IMR-90 (cell line): Measurements from ENCODE around the gene ZNF783. TPM values are rescaled to one million over a fixed set of nuclear protein-coding genes. Genes with fewer than 3 reads are reported as not detected.

ENCODE experiments used
- ATAC-seq: fragments of 200-7000 bp; cut with Tn5 transposase; 2 replicates; pipeline ENCODE4 v1.9.1; 2020; ENCODE audit warnings: low read depth, mild to moderate bottlenecking, moderate library complexity
- BruUV-seq: library from RNA; stranded (reverse); fragments of 400-500 nt; replicated peaks from 2 replicates; lab custom pipeline; 2021; lab: Mats Ljungman, UMichigan
- CTCF ChIA-PET: fragments of 300-600 bp; formaldehyde crosslinking; extraction: SDS; loops from one replicate; lab custom pipeline; 2021; ENCODE audit warnings: antibody characterized with exemption; lab: Yijun Ruan, JAX
- POLR2A ChIA-PET: fragments of 300-600 bp; sonication (Branson Sonifier 250); formaldehyde crosslinking; loops from one replicate; lab custom pipeline; 2022; ENCODE audit warnings: antibody characterized with exemption; ENCODE audit not compliant: unreplicated experiment; lab: Charles Lee
- DNase-seq: peaks from one replicate; pipeline ENCODE4 v3.0.0; 2013
- H2AFZ ChIP-seq: replicated peaks from 2 replicates; pipeline ENCODE3; 2013; ENCODE audit warnings: low read length, mild to moderate bottlenecking; ENCODE audit not compliant: poor library complexity
- H2AK5ac ChIP-seq: 2 replicates; pipeline ENCODE4 v1.6.1; 2013; ENCODE audit warnings: low read depth, low read length, inconsistent platforms
- H2AK9ac ChIP-seq: replicated peaks from 2 replicates; pipeline ENCODE3; 2013; ENCODE audit warnings: mild to moderate bottlenecking, low read depth, low read length, moderate library complexity; ENCODE audit not compliant: poor library complexity
- H2BK120ac ChIP-seq: 2 replicates; pipeline ENCODE4 v1.6.1; 2013; ENCODE audit warnings: low read depth, low read length, inconsistent platforms
- H2BK15ac ChIP-seq: 3 replicates; pipeline ENCODE4 v1.6.1; 2013; ENCODE audit warnings: low read depth, low read length, inconsistent platforms
- H2BK20ac ChIP-seq: 2 replicates; pipeline ENCODE4 v1.6.1; 2013; ENCODE audit warnings: low read depth, mild to moderate bottlenecking, inconsistent platforms, low read length, moderate library complexity
- H2BK5ac ChIP-seq: 2 replicates; pipeline ENCODE4 v1.6.1; 2013; ENCODE audit warnings: mild to moderate bottlenecking, low read depth, low read length, inconsistent platforms; ENCODE audit not compliant: poor library complexity, severe bottlenecking
- H3K14ac ChIP-seq: replicated peaks from 2 replicates; pipeline ENCODE4 v1.6.1; 2013; ENCODE audit warnings: low read depth, low read length, inconsistent platforms
- H3K18ac ChIP-seq: 2 replicates; pipeline ENCODE4 v1.6.1; 2013; ENCODE audit warnings: low read depth, low read length, control low read depth
- H3K23ac ChIP-seq: 2 replicates; pipeline ENCODE4 v1.6.1; 2013; ENCODE audit warnings: low read depth, low read length, inconsistent platforms
- H3K27ac ChIP-seq: 2 replicates; pipeline ENCODE4 v1.5.1; 2013; ENCODE audit warnings: mild to moderate bottlenecking, control low read depth, low read length; ENCODE audit not compliant: insufficient read depth
- H3K27me3 ChIP-seq: 2 replicates; pipeline ENCODE4 v1.6.1; 2013; ENCODE audit warnings: low read length; ENCODE audit not compliant: control insufficient read depth, insufficient read depth
- H3K36me3 ChIP-seq: 2 replicates; pipeline ENCODE4 v1.6.1; 2013; ENCODE audit warnings: low read length, mixed read lengths; ENCODE audit not compliant: control insufficient read depth, insufficient read depth
- H3K4ac ChIP-seq: 2 replicates; pipeline ENCODE4 v1.6.1; 2013; ENCODE audit warnings: low read depth, low read length, inconsistent platforms
- H3K4me1 ChIP-seq: 2 replicates; pipeline ENCODE4 v1.6.1; 2013; ENCODE audit warnings: low read length, mixed read lengths; ENCODE audit not compliant: control insufficient read depth, insufficient read depth
- H3K4me2 ChIP-seq: 2 replicates; pipeline ENCODE4 v1.6.1; 2013; ENCODE audit warnings: low read depth, mild to moderate bottlenecking, control low read depth, low read length, moderate library complexity
- H3K4me3 ChIP-seq: 2 replicates; pipeline ENCODE4 v1.5.1; 2013; ENCODE audit warnings: low read depth, mild to moderate bottlenecking, control low read depth, low read length, moderate library complexity; ENCODE audit not compliant: insufficient read depth
- H3K56ac ChIP-seq: 2 replicates; pipeline ENCODE4 v1.6.1; 2013; ENCODE audit warnings: low read length, inconsistent platforms; ENCODE audit not compliant: insufficient read depth; ENCODE audit errors: extremely low read depth
- H3K79me1 ChIP-seq, 2 experiments: 2 replicates each; pipeline ENCODE4 v1.6.1; 2013; ENCODE audit warnings: low read length in 2 of 2, inconsistent platforms in 1 of 2, low read depth in 1 of 2
- H3K9ac ChIP-seq: 2 replicates; pipeline ENCODE4 v1.6.1; 2013; ENCODE audit warnings: low read depth, low read length, control low read depth
- H3K9me1 ChIP-seq: 2 replicates; pipeline ENCODE4 v1.6.1; 2013; ENCODE audit warnings: low read length, inconsistent platforms; ENCODE audit not compliant: insufficient read depth
- H3K9me3 ChIP-seq: 2 replicates; pipeline ENCODE4 v1.6.1; 2013; ENCODE audit warnings: low read length; ENCODE audit not compliant: control insufficient read depth, insufficient read depth
- H4K20me1 ChIP-seq: 2 replicates; pipeline ENCODE4 v1.6.1; 2013; ENCODE audit warnings: low read length, inconsistent platforms; ENCODE audit not compliant: insufficient read depth
- H4K5ac ChIP-seq: 2 replicates; pipeline ENCODE4 v1.6.1; 2013; ENCODE audit warnings: mild to moderate bottlenecking, low read depth, low read length, control low read depth
- H4K8ac ChIP-seq, 2 experiments: 2 replicates each; pipeline ENCODE4 v1.6.1; 2013; ENCODE audit warnings: low read depth in 2 of 2, low read length in 2 of 2, control low read depth in 1 of 2, inconsistent platforms in 1 of 2
- H4K91ac ChIP-seq: 2 replicates; pipeline ENCODE4 v1.6.1; 2013; ENCODE audit warnings: low read depth, low read length, inconsistent platforms; ENCODE audit not compliant: insufficient read depth
- BHLHE40 ChIP-seq: fragments of 150-350 bp; IDR thresholded peaks from 2 replicates; pipeline ENCODE4 v1.6.1; 2016; ENCODE audit warnings: mild to moderate bottlenecking, low read depth, low read length
- CEBPB ChIP-seq: IDR thresholded peaks from 2 replicates; pipeline ENCODE4 v1.6.1; 2012; ENCODE audit warnings: low read depth, low read length, improper control_type of control experiment
- ELK1 ChIP-seq: fragments of 150-350 bp; IDR thresholded peaks from 2 replicates; pipeline ENCODE4 v1.6.1; 2016; ENCODE audit warnings: low read depth, mild to moderate bottlenecking, low read length, moderate library complexity, borderline replicate concordance
- FOS ChIP-seq: fragments of 150-350 bp; IDR thresholded peaks from 2 replicates; pipeline ENCODE4 v1.6.1; 2016; ENCODE audit warnings: low read depth, low read length
- WGBS, 2 experiments: methylation state at CpG; one replicate each; pipeline versions ENCODE4 v1.1.5 to v1.1.7; 2013; ENCODE audit warnings: missing lambda C conversion rate in 2 of 2; ENCODE audit not compliant: insufficient read length in 1 of 2; ENCODE audit errors: extremely low coverage in 2 of 2; 5-methylcytosine and 5-hydroxymethylcytosine counted together
- dilution Hi-C: fragments of 300-500 bp; cut with HindIII; formaldehyde crosslinking; loops from one replicate; pipeline ENCODE4 v1.14.3; 2018; ENCODE audit warnings: low sequenced_read_pairs; ENCODE audit not compliant: unreplicated experiment
- in situ Hi-C: fragments of 300-500 bp; cut with MboI; formaldehyde crosslinking; loops from 3 replicates; pipeline ENCODE4 v1.14.3; 2019; ENCODE audit warnings: low sequenced_read_pairs, inconsistent platforms, mixed read lengths
- intact Hi-C: fragments of 100-400 bp; cut with micrococcal nuclease; formaldehyde crosslinking; loops from 2 replicates; pipeline ENCODE4 v1.10.0; 2022
- polyA plus RNA-seq, 3 experiments: library from polyadenylated mRNA; depleted of rRNA; stranded (reverse); fragments of >200 nt; gene quantifications; 2 replicates each; pipeline ENCODE4 v1.2.3, GENCODE V29; 2012; ENCODE audit warnings: low replicate concordance in 1 of 3
- total RNA-seq: library from RNA; depleted of rRNA; stranded (reverse); fragments of >200 nt; gene quantifications from 2 replicates; pipeline ENCODE4 v1.2.3, GENCODE V29; 2012

ZNF783 gene
- total and polyA plus RNA-seq, 2 of the 4 experiments (the other 2 are of a cell fraction) = 2.3 to 7.2 TPM

DNA sequence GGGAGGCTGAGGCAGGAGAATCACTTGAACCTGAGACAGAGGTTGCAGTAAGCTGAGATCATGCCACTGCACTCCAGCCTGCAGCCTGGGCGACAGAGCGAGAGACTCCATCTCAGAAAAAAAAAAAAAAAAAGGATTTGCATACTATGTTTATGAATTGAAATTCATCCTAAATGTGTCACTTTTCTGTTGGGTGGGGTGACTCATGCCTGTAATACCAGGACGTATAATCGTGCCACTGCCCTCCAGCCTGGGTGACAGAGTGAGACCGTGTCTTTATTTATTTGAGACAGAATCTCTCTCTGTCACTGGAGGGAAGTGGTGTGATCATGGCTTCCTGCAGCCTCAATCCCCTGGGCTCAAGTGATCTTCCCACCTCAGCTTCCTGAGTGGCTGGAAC lies 16.8 kb upstream of the ZNF783 start:
- Histone ChIP-seq H2AK9ac (no peak overlapping the region), H3K23ac (no peak overlapping the region), H3K9ac (no peak overlapping the region), H3K56ac (no peak overlapping the region), H3K4ac (no peak overlapping the region), H3K27ac (no peak overlapping the region), H2AFZ (no peak overlapping the region), H4K5ac (no peak overlapping the region), H2AK5ac (0 out of 2 replicates have a peak overlapping the region, but pooled peaks have one; percentile 20), H3K9me1 (peaks cover 8% of the 10 kb centered on the region; the same call in 1 of the 2 replicates), H3K36me3 (no peaks in the 10 kb centered on the region; the same call in 1 of the 2 replicates), H4K20me1 (peaks cover 11% of the 10 kb centered on the region; the same call in 1 of the 2 replicates), H2BK120ac (no peak overlapping the region), H3K18ac (no peak overlapping the region), H2BK20ac (no peak overlapping the region), H3K4me2 (no peak overlapping the region), H3K4me3 (no peak overlapping the region), H2BK5ac (no peak overlapping the region), H3K9me3 (no peaks in the 10 kb centered on the region; the same call in 1 of the 2 replicates), H2BK15ac (no peak overlapping the region), H3K14ac (no peak overlapping the region), H3K4me1 (peaks cover 10% of the 10 kb centered on the region), H4K8ac (no peak overlapping the region), H4K91ac (0 out of 2 replicates have a peak overlapping the region, but pooled peaks have one; percentile 1), H3K79me1 (peaks cover 18 to 55% of the 10 kb centered on the region in 2 experiments; a peak in 3 of 4 replicates), H3K27me3 (no peaks in the 10 kb centered on the region)
- intact Hi-C loops = no loop called here
- in situ Hi-C loops = no loop called here
- TF ChIP-seq BHLHE40 (peak; percentile 58), ELK1 (no peak), CEBPB (no peak), FOS (peak; percentile 63)
- dilution Hi-C loops = no loop called here
- CTCF ChIA-PET = interaction anchor here (2.6 kb wide), 1 partner anchor 16 kb away, joined by 10 read pairs; the partner anchor contains the start of gene ZNF783
- POLR2A ChIA-PET = no interaction called here
- no CpG with 5 or more reads among the region's 5 CpGs for WGBS, 2 experiments
- ATAC-seq (peak; percentile 65), DNase-seq (peak; percentile 62)
- no TSS peak for BruUV-seq
